Measurements from ENCODE around the gene XXYLT1. TPM values are rescaled to one million over a fixed set of nuclear protein-coding genes. Genes with fewer than 3 reads are reported as not detected.

XXYLT1 gene
- total and polyA plus RNA-seq, 2 of the 4 experiments (the other 2 are of a cell fraction): 14.7 to 18.1 TPM

GRCh38 chr3:195052939-195053338 is 218.0 kb downstream of the XXYLT1 start:
- no peak for ATAC-seq (ENCODE audit: low read depth)
- dilution Hi-C loops (cut with HindIII; ENCODE audit: low sequenced_read_pairs, unreplicated experiment): no loop called here
- CTCF ChIA-PET: no interaction called here

More at GRCh38 chr3:195052939-195053338, 218.0 kb downstream of the XXYLT1 start:
- TF ChIP-seq MAZ (IDR thresholded peaks at IDR 0.05; ENCODE audit: borderline replicate concordance, low read depth, low read length) (no peak), RFX5 (IDR thresholded peaks at IDR 0.05; ENCODE audit: low read depth, low read length) (no peak), FOS (IDR thresholded peaks at IDR 0.05; ENCODE audit: low read depth, low read length) (no peak), MXI1 (IDR thresholded peaks at IDR 0.05; ENCODE audit: borderline replicate concordance, low read depth, low read length) (no peak), CHD1 (IDR thresholded peaks at IDR 0.05; ENCODE audit: low read depth, low read length) (no peak), CTCF (conservative IDR thresholded peaks at IDR 0.05; ENCODE audit: low read depth, low read length) (no peak), RCOR1 (IDR thresholded peaks at IDR 0.05; ENCODE audit: insufficient replicate concordance, low read length) (no peak), RAD21 (IDR thresholded peaks at IDR 0.05; ENCODE audit: low read length) (no peak), BHLHE40 (IDR thresholded peaks at IDR 0.05; ENCODE audit: low read depth, low read length) (no peak), SMC3 (IDR thresholded peaks at IDR 0.05; ENCODE audit: low read depth, low read length) (no peak), POLR2A (IDR thresholded peaks at IDR 0.05; ENCODE audit: low read depth, low read length) (no peak), NFE2L2 (IDR thresholded peaks at IDR 0.05; ENCODE audit: low read depth, low read length) (no peak)
- no peaks in the 10 kb centered on the region for H4K20me1 ChIP-seq (ENCODE audit: insufficient read depth, low read length)
- H2AK9ac ChIP-seq (replicated peaks; ENCODE audit: low read depth, low read length, poor library complexity): no peak overlapping the region
- no peak overlapping the region for H3K18ac ChIP-seq (ENCODE audit: low read depth, low read length)
- no peaks in the 10 kb centered on the region for H3K36me3 ChIP-seq (ENCODE audit: control insufficient read depth, insufficient read depth, low read length)
- no peak overlapping the region for H3K4ac ChIP-seq (ENCODE audit: low read depth, low read length)
- intact Hi-C loops (cut with micrococcal nuclease) (no loop called here), in situ Hi-C loops (cut with MboI; ENCODE audit: low sequenced_read_pairs) (no loop called here)
- H4K5ac ChIP-seq (ENCODE audit: low read depth, low read length): no peak overlapping the region
- no peak overlapping the region for H2AK5ac ChIP-seq (ENCODE audit: low read depth, low read length)
- H3K79me1 ChIP-seq (ENCODE audit: low read depth in 1 of 2, low read length in 2 of 2): no peaks in the 10 kb centered on the region
- no peak overlapping the region for H2BK5ac ChIP-seq (ENCODE audit: low read depth, low read length, poor library complexity, severe bottlenecking)
- POLR2A ChIA-PET (ENCODE audit: unreplicated experiment): no interaction called here
- no peak overlapping the region for H4K8ac ChIP-seq (ENCODE audit: low read depth in 2 of 2, low read length in 2 of 2)
- no peak overlapping the region for H3K56ac ChIP-seq (ENCODE audit: extremely low read depth, insufficient read depth, low read length)
- no peak overlapping the region for H4K91ac ChIP-seq (ENCODE audit: insufficient read depth, low read depth, low read length)
- no peak overlapping the region for H3K14ac ChIP-seq (replicated peaks; ENCODE audit: low read depth, low read length)
- H3K4me3 ChIP-seq (ENCODE audit: insufficient read depth, low read depth, low read length): no peak overlapping the region
- peaks cover 31% of the 10 kb centered on the region for H3K27me3 ChIP-seq (ENCODE audit: control insufficient read depth, insufficient read depth, low read length)
- no peak for DNase-seq
- H3K4me1 ChIP-seq (ENCODE audit: control insufficient read depth, insufficient read depth, low read length): no peaks in the 10 kb centered on the region
- BruUV-seq (replicated peaks): no TSS peak
- no CpG with 5 or more reads among the region's 6 CpGs for WGBS, 2 experiments (ENCODE audit: extremely low coverage in 2 of 2, insufficient read length in 1 of 2)
- H2BK20ac ChIP-seq (ENCODE audit: low read depth, low read length): no peak overlapping the region
- H3K9me1 ChIP-seq (ENCODE audit: insufficient read depth, low read length): no peaks in the 10 kb centered on the region
- peaks cover 4% of the 10 kb centered on the region; the same call in 1 of the 2 replicates for H3K9me3 ChIP-seq (ENCODE audit: control insufficient read depth, insufficient read depth, low read length)
- no peak overlapping the region for H2AFZ ChIP-seq (replicated peaks; ENCODE audit: low read length, poor library complexity)
- no peak overlapping the region for H3K4me2 ChIP-seq (ENCODE audit: low read depth, low read length)
- no peak overlapping the region for H2BK120ac ChIP-seq (ENCODE audit: low read depth, low read length)
- no peak overlapping the region for H3K23ac ChIP-seq (ENCODE audit: low read depth, low read length)
- H3K27ac ChIP-seq (ENCODE audit: insufficient read depth, low read length): no peak overlapping the region
- H2BK15ac ChIP-seq (ENCODE audit: low read depth, low read length): no peak overlapping the region
- H3K9ac ChIP-seq (ENCODE audit: low read depth, low read length): no peak overlapping the region

Measured in IMR-90 (cell line).